ENCODE data around the gene TRAF3. TPM values are rescaled to one million over a fixed set of nuclear protein-coding genes. Genes with fewer than 3 reads are reported as not detected.

TRAF3 gene
- total RNA-seq, 5 donors from 2014 or later (not counting 1 experiment from before 2014, with no cell fraction given): 29.6 to 46.1 (median 35.7) TPM

GRCh38 chr14:102955636-102956408, 178.6 kb downstream of the TRAF3 start:
- ChIA-PET POLR2A (no interaction called here), CTCF (no interaction called here)
- Histone ChIP-seq H3K27ac (ENCODE audit: low read length) (no peak overlapping the region), H3K27me3 (replicated peaks in 1 of 2; ENCODE audit: control insufficient read depth in 2 of 2, extremely low read depth in 1 of 2, insufficient read depth in 2 of 2, low read length in 1 of 2) (peaks cover 0 to 3% of the 10 kb centered on the region in 2 experiments), H3K4me3 (ENCODE audit: control insufficient read depth in 1 of 2, extremely low read depth in 1 of 2, low read length in 1 of 2) (no peak overlapping the region), H3K9me3 (no peaks in the 10 kb centered on the region), H3K36me3 (ENCODE audit: control insufficient read depth in 2 of 2, extremely low read depth in 1 of 2, insufficient read depth in 1 of 2, low read length in 1 of 2) (no peaks in the 10 kb centered on the region), H3K4me1 (ENCODE audit: control insufficient read depth in 1 of 2, extremely low read depth in 1 of 2, insufficient read depth in 2 of 2, low read length in 2 of 2) (no peaks in the 10 kb centered on the region)
- H3K36me3 Mint-ChIP-seq: peaks cover 17% of the 10 kb centered on the region
- no peak for DNase-seq
- no peaks in the 10 kb centered on the region for H3K9me3 Mint-ChIP-seq
- no peak for ATAC-seq (replicated peaks in 1 of 4)
- no peaks in the 10 kb centered on the region for H3K27me3 Mint-ChIP-seq
- H3K4me3 Mint-ChIP-seq: no peak overlapping the region
- 100% methylated on average over 2 of the region's 8 CpGs for WGBS (ENCODE audit: insufficient coverage)
- H3K4me1 Mint-ChIP-seq: no peaks in the 10 kb centered on the region
- H3K27ac Mint-ChIP-seq: no peak overlapping the region

GRCh38 chr14:102957222-102957621, 180.0 kb downstream of the TRAF3 start:
- no peak for ATAC-seq (replicated peaks in 1 of 4)

DNA sequence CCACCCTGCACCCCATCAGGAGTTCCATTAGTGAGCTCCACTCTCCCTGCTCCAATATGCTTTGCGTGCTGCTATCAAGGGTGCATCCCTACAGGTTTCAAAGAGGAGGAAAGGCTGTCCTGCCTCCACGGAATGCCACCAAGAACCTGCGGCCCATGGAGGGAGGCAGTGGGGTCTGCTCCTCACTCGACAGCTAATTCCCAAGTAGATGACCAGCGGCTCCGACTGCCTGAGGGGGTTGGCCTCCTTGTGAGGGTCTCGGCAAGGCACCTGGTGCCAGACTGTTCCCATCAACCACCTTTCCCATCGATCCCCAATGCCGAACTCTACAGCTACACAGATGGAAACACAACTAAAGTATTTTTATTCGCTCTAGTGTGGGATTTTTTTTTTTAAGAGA, 181.2 kb downstream of the TRAF3 start:
- Mint-ChIP-seq H3K4me1 (no peaks in the 10 kb centered on the region), H3K36me3 (peaks cover 20% of the 10 kb centered on the region), H3K27ac (no peak overlapping the region), H3K9me3 (no peaks in the 10 kb centered on the region), H3K4me3 (no peak overlapping the region), H3K27me3 (no peaks in the 10 kb centered on the region)
- Histone ChIP-seq H3K36me3 (ENCODE audit: control insufficient read depth in 2 of 2, extremely low read depth in 1 of 2, insufficient read depth in 1 of 2, low read length in 1 of 2) (no peaks in the 10 kb centered on the region), H3K9me3 (no peaks in the 10 kb centered on the region), H3K4me3 (ENCODE audit: control insufficient read depth in 1 of 2, extremely low read depth in 1 of 2, low read length in 1 of 2) (no peak overlapping the region), H3K4me1 (ENCODE audit: control insufficient read depth in 1 of 2, extremely low read depth in 1 of 2, insufficient read depth in 2 of 2, low read length in 2 of 2) (no peaks in the 10 kb centered on the region), H3K27me3 (replicated peaks in 1 of 2; ENCODE audit: control insufficient read depth in 2 of 2, extremely low read depth in 1 of 2, insufficient read depth in 2 of 2, low read length in 1 of 2) (no peaks in the 10 kb centered on the region), H3K27ac (ENCODE audit: low read length) (no peak overlapping the region)
- ChIA-PET CTCF (no interaction called here), POLR2A (no interaction called here)
- DNase-seq (no peak), ATAC-seq (replicated peaks in 1 of 4) (no peak)
- WGBS (ENCODE audit: insufficient coverage): 100% methylated on average over 1 of the region's 10 CpGs

More at GRCh38 chr14:102957222-102957621, 180.0 kb downstream of the TRAF3 start:
- Mint-ChIP-seq H3K27ac (no peak overlapping the region), H3K4me3 (no peak overlapping the region), H3K9me3 (no peaks in the 10 kb centered on the region), H3K4me1 (no peaks in the 10 kb centered on the region), H3K27me3 (no peaks in the 10 kb centered on the region), H3K36me3 (peaks cover 17% of the 10 kb centered on the region)
- DNase-seq: no peak
- H3K27ac ChIP-seq (ENCODE audit: low read length): no peak overlapping the region
- CTCF ChIA-PET: no interaction called here
- WGBS (ENCODE audit: insufficient coverage): 91% methylated on average over 6 of the region's 10 CpGs
- H3K4me3 ChIP-seq (ENCODE audit: control insufficient read depth in 1 of 2, extremely low read depth in 1 of 2, low read length in 1 of 2): no peak overlapping the region
- no peaks in the 10 kb centered on the region for H3K4me1 ChIP-seq (ENCODE audit: control insufficient read depth in 1 of 2, extremely low read depth in 1 of 2, insufficient read depth in 2 of 2, low read length in 2 of 2)
- no peaks in the 10 kb centered on the region for H3K36me3 ChIP-seq (ENCODE audit: control insufficient read depth in 2 of 2, extremely low read depth in 1 of 2, insufficient read depth in 1 of 2, low read length in 1 of 2)
- H3K9me3 ChIP-seq: no peaks in the 10 kb centered on the region
- H3K27me3 ChIP-seq (replicated peaks in 1 of 2; ENCODE audit: control insufficient read depth in 2 of 2, extremely low read depth in 1 of 2, insufficient read depth in 2 of 2, low read length in 1 of 2): peaks cover 0 to 1% of the 10 kb centered on the region in 2 experiments
- POLR2A ChIA-PET: no interaction called here

Other genes starting within 250 kb of the TRAF3 start
- gene RCOR1, start 184.8 kb upstream of the TRAF3 start, total RNA-seq: 10 to 100 TPM; 17.7 to 25.0 (median 18.7) TPM
- gene AMN, start 145.2 kb downstream of the TRAF3 start, total RNA-seq: 10 to 100 TPM in 2 of 5 donors, 1 to 10 TPM in 3; 5.2 to 15.0 (median 8.4) TPM